MCF 10A (cell line): ENCODE data around the gene COIL. TPM values are rescaled to one million over a fixed set of nuclear protein-coding genes. Genes with fewer than 3 reads are reported as not detected.
"Not testable (repeated sequence)": the region's sequence is repeated elsewhere in the genome, so short reads cannot be mapped to it uniquely, and the experiment has no call there.

ENCODE experiments used
- BruUV-seq: library from RNA; stranded (reverse); fragments of 400-500 nt; replicated peaks from 2 replicates; lab custom pipeline; 2021; lab: Mats Ljungman, UMichigan
- CTCF ChIA-PET: fragments of 300-600 bp; sonication (Branson Sonifier 250); formaldehyde crosslinking; extraction: SDS; loops from one replicate; lab custom pipeline; 2021; ENCODE audit warnings: antibody characterized with exemption, inconsistent platforms; lab: Yijun Ruan, JAX
- POLR2A ChIA-PET: fragments of 300-600, 350-650 bp; sonication (Branson Sonifier 250); formaldehyde crosslinking; extraction: SDS; loops from one replicate; lab custom pipeline; 2020; ENCODE audit warnings: antibody characterized with exemption, inconsistent platforms; lab: Yijun Ruan, JAX
- DNase-seq: peaks from one replicate; pipeline ENCODE4 v3.0.0-alpha.2; 2018; ENCODE audit not compliant: unreplicated experiment
- H3K27ac Mint-ChIP-seq: one replicate; pipeline ENCODE4 v1.8.0; 2022; ENCODE audit warnings: mild to moderate bottlenecking, low read depth, mixed read lengths; ENCODE audit not compliant: unreplicated experiment
- H3K27me3 Mint-ChIP-seq: one replicate; pipeline ENCODE4 v1.8.0; 2022; ENCODE audit warnings: mixed read lengths; ENCODE audit not compliant: insufficient read depth, unreplicated experiment
- H3K36me3 Mint-ChIP-seq: one replicate; pipeline ENCODE4 v1.8.0; 2022; ENCODE audit warnings: mild to moderate bottlenecking, moderate library complexity, mixed read lengths; ENCODE audit not compliant: insufficient read depth, unreplicated experiment
- H3K4me1 Mint-ChIP-seq: one replicate; pipeline ENCODE4 v1.8.0; 2022; ENCODE audit warnings: mixed read lengths; ENCODE audit not compliant: insufficient read depth, unreplicated experiment
- H3K4me3 Mint-ChIP-seq: one replicate; pipeline ENCODE4 v1.8.0; 2022; ENCODE audit warnings: mild to moderate bottlenecking, moderate library complexity, mixed read lengths; ENCODE audit not compliant: unreplicated experiment
- H3K9me3 Mint-ChIP-seq: one replicate; pipeline ENCODE4 v1.8.0; 2022; ENCODE audit warnings: mixed read lengths; ENCODE audit not compliant: unreplicated experiment
- CTCF ChIP-seq: fragments of 200-600 bp; IDR thresholded peaks from one replicate; pipeline ENCODE4 v1.8.0; 2022; ENCODE audit warnings: antibody characterized with exemption, mild to moderate bottlenecking; ENCODE audit not compliant: unreplicated experiment
- intact Hi-C: fragments of 100-400 bp; cut with micrococcal nuclease; formaldehyde crosslinking; loops from 2 replicates; pipeline ENCODE4 v1.14.1; 2022
- total RNA-seq: library from RNA; stranded (reverse); gene quantifications from 2 replicates; pipeline ENCODE4 v1.2.3, GENCODE V29; 2022

The COIL gene
- total RNA-seq, 1 experiment from 2014 or later = 15.4 TPM

GRCh38 chr17:56945938-56946505 lies 14.8 kb downstream of the COIL start:
- ChIA-PET CTCF (interaction anchor here (0.6 to 2.0 kb wide), 5 partner anchors 10 to 126 kb away, joined by 3 to 6 read pairs (median 4); no protein-coding TSS in a partner anchor), POLR2A (interaction anchor here (1.1 to 1.3 kb wide), 2 partner anchors 9 to 33 kb away, joined by 3 read pairs; no protein-coding TSS in a partner anchor)
- no peak for TF ChIP-seq CTCF
- DNase-seq = no peak
- BruUV-seq = no TSS peak
- no peaks in the 10 kb centered on the region for H3K9me3 Mint-ChIP-seq
- no peak overlapping the region for H3K4me3 Mint-ChIP-seq
- no peaks in the 10 kb centered on the region for H3K27me3 Mint-ChIP-seq
- H3K27ac Mint-ChIP-seq = no peak overlapping the region
- H3K36me3 Mint-ChIP-seq = peaks cover 71% of the 10 kb centered on the region
- no peaks in the 10 kb centered on the region for H3K4me1 Mint-ChIP-seq
- intact Hi-C loops = loop anchor here (10.0 kb wide), 1 partner anchor 351 kb away; the partner anchor contains the start of gene NOG

- POLR2A ChIA-PET = no interaction called here
- no peak overlapping the region for H3K27ac Mint-ChIP-seq
- no TSS peak for BruUV-seq
- peak; percentile 8 for DNase-seq
- no peak for TF ChIP-seq CTCF
- peaks cover 62% of the 10 kb centered on the region for H3K36me3 Mint-ChIP-seq
- H3K4me1 Mint-ChIP-seq = no peaks in the 10 kb centered on the region
- no peaks in the 10 kb centered on the region for H3K27me3 Mint-ChIP-seq
- CTCF ChIA-PET = interaction anchor here (1.1 to 1.2 kb wide), 3 partner anchors 8 to 444 kb away, joined by 3 read pairs; no protein-coding TSS in a partner anchor
- no peak overlapping the region for H3K4me3 Mint-ChIP-seq
- no peaks in the 10 kb centered on the region for H3K9me3 Mint-ChIP-seq
- intact Hi-C loops = loop anchor here (10.0 kb wide), 1 partner anchor 349 kb away; the partner anchor contains the start of gene NOG
Measured at GRCh38 chr17:56943505-56944125, 17.2 kb downstream of the COIL start.

- no TSS peak for BruUV-seq
- Mint-ChIP-seq H3K27ac (no peak overlapping the region), H3K36me3 (peaks cover 60% of the 10 kb centered on the region), H3K9me3 (no peaks in the 10 kb centered on the region), H3K4me3 (no peak overlapping the region), H3K27me3 (no peaks in the 10 kb centered on the region), H3K4me1 (peaks cover 15% of the 10 kb centered on the region)
- peak; percentile 71 for DNase-seq
- intact Hi-C loops = loop anchor here (1.0 to 10.0 kb wide), 2 partner anchors 121 to 345 kb away; partner anchors contain the start of gene NOG
- POLR2A ChIA-PET = interaction anchor here (0.9 to 1.0 kb wide), 3 partner anchors 19 to 120 kb away, joined by 3 to 4 read pairs (median 3); partner anchors contain the start of gene TRIM25
- peak; percentile 84 for TF ChIP-seq CTCF
- CTCF ChIA-PET = interaction anchor here (0.6 to 1.8 kb wide), 42 partner anchors 9 to 891 kb away, joined by 3 to 18 read pairs (median 4); no protein-coding TSS in a partner anchor
Measured at GRCh38 chr17:56939869-56940484, 20.9 kb downstream of the COIL start.

- BruUV-seq = TSS peak; percentile 42
- H3K9me3 Mint-ChIP-seq, CTCF ChIA-PET, H3K27me3 Mint-ChIP-seq, DNase-seq, H3K4me3 Mint-ChIP-seq, POLR2A ChIA-PET, H3K27ac Mint-ChIP-seq, intact Hi-C loops: not testable (repeated sequence)
- H3K4me1 Mint-ChIP-seq = peaks cover 15% of the 10 kb centered on the region
- peaks cover 66% of the 10 kb centered on the region for H3K36me3 Mint-ChIP-seq
Measured at GRCh38 chr17:56938206-56938605, 22.6 kb downstream of the COIL start.
